Gastrocnemius medialis (tissue), 4 donors: ENCODE data around the gene ARAP3.

Experiments used
- POLR2A ChIP-seq, 2 donors: fragments of 450-650 bp; IDR thresholded peaks; one replicate each; pipeline ENCODE4 v1.6.1; 2017; ENCODE audit warnings: antibody characterized with exemption in 2 of 2, mild to moderate bottlenecking in 2 of 2, moderate library complexity in 2 of 2
- TF ChIP-seq, protein P1 (sequence below), 5 experiments: fragments of 450-650 bp in 3 of 5; fragments of 200-600 bp in 2 of 5; sonication (generic) in 2 of 5; IDR thresholded peaks in 4 of 5; conservative IDR thresholded peaks in 1 of 5; 1 replicate in 4 of 5; 2 replicates in 1 of 5; pipeline ENCODE4 v1.5.1; 2016 to 2019; ENCODE audit warnings: antibody characterized with exemption in 5 of 5, mild to moderate bottlenecking in 3 of 5, moderate library complexity in 3 of 5

DNA sequence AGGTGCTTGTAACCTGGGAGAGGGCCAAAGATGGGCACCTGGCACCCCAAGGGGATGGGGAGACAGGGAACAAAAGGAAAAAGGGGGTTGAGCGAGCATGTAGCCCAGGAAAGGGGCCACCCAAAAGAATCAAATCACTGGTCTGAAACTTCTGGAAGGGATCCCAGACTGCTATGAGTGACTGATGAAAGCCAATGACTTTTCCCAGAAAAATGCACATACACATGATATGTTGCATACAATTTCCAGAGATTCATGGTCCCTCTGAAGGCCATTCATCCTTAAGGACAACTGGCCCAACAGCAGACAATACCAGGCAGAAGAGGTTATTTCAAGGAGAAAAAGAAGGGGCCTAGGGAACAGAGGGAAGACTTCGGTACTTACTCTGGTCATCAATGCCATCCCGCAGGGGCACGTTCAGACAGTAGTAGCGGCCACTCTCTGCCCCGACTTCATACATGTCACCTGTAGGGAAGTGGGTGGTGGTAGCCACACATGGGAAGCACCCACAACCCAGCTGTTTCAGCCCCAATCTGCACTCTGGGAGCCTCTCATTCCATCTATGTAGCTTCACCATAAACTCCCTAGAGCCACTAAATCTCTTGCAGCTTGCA, 53.7 kb downstream of the ARAP3 start:
- TF ChIP-seq POLR2A (IDR thresholded peaks at IDR 0.05): no peak
- TF ChIP-seq, protein P1, sequence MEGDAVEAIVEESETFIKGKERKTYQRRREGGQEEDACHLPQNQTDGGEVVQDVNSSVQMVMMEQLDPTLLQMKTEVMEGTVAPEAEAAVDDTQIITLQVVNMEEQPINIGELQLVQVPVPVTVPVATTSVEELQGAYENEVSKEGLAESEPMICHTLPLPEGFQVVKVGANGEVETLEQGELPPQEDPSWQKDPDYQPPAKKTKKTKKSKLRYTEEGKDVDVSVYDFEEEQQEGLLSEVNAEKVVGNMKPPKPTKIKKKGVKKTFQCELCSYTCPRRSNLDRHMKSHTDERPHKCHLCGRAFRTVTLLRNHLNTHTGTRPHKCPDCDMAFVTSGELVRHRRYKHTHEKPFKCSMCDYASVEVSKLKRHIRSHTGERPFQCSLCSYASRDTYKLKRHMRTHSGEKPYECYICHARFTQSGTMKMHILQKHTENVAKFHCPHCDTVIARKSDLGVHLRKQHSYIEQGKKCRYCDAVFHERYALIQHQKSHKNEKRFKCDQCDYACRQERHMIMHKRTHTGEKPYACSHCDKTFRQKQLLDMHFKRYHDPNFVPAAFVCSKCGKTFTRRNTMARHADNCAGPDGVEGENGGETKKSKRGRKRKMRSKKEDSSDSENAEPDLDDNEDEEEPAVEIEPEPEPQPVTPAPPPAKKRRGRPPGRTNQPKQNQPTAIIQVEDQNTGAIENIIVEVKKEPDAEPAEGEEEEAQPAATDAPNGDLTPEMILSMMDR (IDR thresholded peaks at IDR 0.05 in 4 of 5, conservative IDR thresholded peaks at IDR 0.05 in 1 of 5): no peak
